Stimulated activated CD4-positive, alpha-beta T cell treated with anti-CD3 and anti-CD28 coated beads, Interleukin-15, amount 100 ng/mL, for 24 hours (primary cell): ENCODE results near the gene PLEKHF1.
A peak's percentile ranks its signal among the peaks of the same experiment; 100 is the strongest.

Source experiments
- DNase-seq: peaks from one replicate; pipeline ENCODE4 v3.0.0-alpha.2; 2020

PLEKHF1 gene

GRCh38 chr19:29635963-29636362 lies 29.3 kb upstream of the PLEKHF1 start:
- DNase-seq: no peak

- DNase-seq: no peak
These were observed 28.5 kb upstream of the PLEKHF1 start for GRCh38 chr19:29636553-29637360.

GRCh38 chr19:29639086-29639485 lies 26.2 kb upstream of the PLEKHF1 start:
- DNase-seq: no peak

GRCh38 chr19:29640231-29640630 lies 25.0 kb upstream of the PLEKHF1 start:
- DNase-seq: no peak

DNA sequence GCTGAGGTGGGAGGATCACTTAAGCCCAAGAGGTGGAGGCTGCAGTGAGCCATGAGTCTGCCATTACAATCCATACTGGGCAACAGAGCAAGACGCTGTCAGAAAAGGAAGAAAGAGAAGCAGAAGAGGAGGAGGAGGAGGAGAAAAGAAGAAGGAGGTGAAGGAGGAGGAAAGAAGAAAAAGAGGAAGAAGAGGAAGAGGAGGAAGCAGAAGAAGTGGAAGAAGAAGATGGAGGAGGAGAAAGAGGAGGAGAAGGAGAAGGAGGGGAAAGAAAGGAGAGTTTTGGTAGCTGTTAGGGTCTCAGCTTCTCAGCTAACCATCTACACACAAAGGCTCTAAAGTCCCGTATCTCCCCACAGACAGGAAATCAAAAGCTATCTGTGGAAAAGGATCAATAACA lies 23.7 kb upstream of the PLEKHF1 start:
- no peak for DNase-seq

DNA sequence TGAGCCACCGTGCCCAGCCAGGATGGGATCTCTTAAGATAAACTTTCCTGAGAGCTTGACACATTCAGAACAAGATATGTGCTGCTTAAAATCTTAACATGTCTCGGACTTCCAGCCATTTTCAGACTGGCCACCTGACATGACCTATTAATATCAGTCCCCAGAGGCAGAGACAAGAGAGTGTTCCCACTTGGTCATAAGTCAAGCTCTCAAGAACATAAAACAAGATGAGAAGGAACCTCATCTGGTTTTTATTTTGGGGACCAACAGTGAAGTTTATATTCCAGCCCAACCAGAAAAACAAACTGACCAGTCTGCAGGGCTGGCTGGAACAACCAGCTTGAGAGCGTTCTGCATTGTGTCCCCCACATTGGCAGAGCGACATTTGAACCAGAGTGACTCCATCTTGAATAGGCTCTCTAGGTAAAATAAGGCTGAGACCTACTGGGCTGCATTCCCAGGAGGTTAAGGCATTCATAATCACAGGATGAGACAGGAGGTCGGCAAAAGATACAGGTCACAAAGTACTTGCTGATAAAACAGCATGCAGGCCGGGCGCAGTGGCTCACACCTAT lies 21.8 kb upstream of the PLEKHF1 start:
- DNase-seq: no peak

DNA sequence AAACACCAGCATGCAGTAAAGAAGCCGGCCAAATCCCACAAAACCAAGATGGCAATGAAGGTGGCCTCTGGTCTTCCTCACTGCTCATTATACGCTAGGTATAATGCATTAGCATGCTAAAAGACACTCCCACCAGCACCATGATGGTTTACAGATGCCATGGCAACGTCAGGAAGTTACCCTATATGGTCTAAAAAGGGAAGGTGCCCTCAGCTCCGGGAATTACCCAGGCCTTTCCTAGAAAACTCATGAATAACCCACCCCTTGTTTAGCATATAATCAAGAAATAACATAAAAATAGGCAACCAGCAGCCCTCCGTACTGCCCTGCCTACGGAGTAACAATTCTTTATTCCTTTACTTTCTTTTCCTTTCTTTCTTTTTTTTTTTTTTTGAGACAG lies 21.1 kb upstream of the PLEKHF1 start:
- no peak for DNase-seq

GRCh38 chr19:29645491-29645867 lies 19.8 kb upstream of the PLEKHF1 start:
- DNase-seq: no peak

- peak; percentile 19 for DNase-seq
These were observed 19.4 kb upstream of the PLEKHF1 start for GRCh38 chr19:29645911-29646310.

- DNase-seq: no peak
These were observed 14.4 kb upstream of the PLEKHF1 start for GRCh38 chr19:29650772-29651387.

DNA sequence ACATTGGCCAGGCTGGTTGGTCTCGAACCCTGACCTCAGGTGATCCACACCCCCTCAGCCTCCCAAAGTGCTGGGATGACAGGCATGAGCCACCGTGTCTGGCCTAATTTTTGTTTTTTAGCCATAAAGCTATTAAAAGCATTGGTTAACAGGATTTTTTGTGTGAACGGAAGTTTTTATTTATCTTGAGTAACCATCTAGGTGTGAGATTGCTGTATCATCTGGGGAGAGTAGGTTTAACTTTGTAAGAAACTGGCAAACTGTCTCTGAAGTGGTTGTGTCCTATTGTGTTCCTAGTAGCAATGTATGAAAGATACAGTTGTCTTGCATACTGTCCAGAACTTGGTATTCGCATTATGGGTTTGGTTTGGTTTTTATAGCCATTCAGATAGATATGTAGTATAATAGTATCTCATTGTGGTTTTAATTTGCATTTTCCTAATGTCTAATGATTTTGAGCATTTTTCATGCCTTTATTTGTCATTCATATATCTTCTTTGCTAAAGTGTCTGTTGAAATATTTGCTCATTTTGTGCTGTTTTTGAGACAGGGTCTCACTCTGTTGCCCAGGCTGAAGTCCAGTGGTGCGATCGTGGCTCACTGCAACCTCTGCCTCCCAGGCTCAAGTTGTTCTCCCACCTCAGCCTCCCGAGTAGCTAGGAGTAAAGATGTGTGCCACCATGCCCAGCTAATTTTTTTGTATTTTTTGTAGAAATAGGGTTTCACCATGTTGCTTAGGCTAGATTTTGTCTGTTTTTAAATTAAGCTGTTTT lies 13.5 kb upstream of the PLEKHF1 start:
- no peak for DNase-seq

GRCh38 chr19:29653398-29653797 lies 11.9 kb upstream of the PLEKHF1 start:
- no peak for DNase-seq

DNA sequence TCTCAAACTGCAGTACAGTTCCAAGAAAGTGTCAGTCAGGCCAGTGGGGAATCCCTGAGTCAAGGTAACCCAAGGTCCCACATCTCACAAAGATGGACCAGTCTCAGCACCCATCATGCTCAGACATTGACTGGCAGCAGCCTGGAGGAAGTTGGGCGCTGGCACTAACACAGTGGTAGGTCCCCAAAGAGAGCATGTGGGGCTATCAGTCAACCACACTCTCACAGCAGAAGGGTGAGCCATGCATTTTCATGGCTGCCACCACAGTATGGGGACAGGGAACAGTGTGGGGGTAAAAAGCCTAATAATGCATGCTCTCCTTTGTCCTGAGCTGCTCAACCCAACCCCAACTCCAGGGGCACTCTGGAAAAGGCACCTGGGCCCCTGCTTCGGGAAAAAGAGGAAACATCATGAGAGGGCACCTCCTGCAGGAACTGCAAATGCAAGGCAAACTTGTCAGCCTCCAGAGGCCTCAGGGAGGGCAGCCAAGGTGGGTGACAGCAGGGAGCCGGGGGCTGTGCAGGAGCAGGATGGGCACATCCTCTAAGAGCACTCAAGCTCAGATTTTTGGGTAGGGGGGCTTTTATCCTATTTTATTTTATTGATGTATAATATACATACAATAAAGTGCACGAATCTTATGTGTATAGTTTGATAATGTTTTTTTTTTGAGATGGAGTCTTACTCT lies 9.5 kb upstream of the PLEKHF1 start:
- no peak for DNase-seq

GRCh38 chr19:29658221-29658991 lies 6.9 kb upstream of the PLEKHF1 start:
- DNase-seq: no peak

- peak; percentile 79 for DNase-seq
These were observed 4.4 kb upstream of the PLEKHF1 start for GRCh38 chr19:29660835-29661234.

GRCh38 chr19:29662278-29662603 lies 3.0 kb upstream of the PLEKHF1 start:
- DNase-seq: no peak

GRCh38 chr19:29662604-29663404 lies 2.5 kb upstream of the PLEKHF1 start:
- DNase-seq: peak; percentile 72

GRCh38 chr19:29663861-29664752 lies 1.2 kb upstream of the PLEKHF1 start:
- DNase-seq: peak; percentile 15

- DNase-seq: no peak
These were observed 477 bp upstream of the PLEKHF1 start for GRCh38 chr19:29664753-29665214.
